Stimulated activated CD4-positive, alpha-beta T cell treated with anti-CD3 and anti-CD28 coated beads, TNF-alpha, amount 100 ng/mL, for 4 hours (primary cell): ENCODE measurements around the gene MYOM3.

Experiments
- DNase-seq, 3 experiments: peaks; one replicate each; pipeline ENCODE4 v3.0.0-alpha.2; 2020; ENCODE audit warnings: low read depth in 3 of 3

Gene MYOM3

DNA sequence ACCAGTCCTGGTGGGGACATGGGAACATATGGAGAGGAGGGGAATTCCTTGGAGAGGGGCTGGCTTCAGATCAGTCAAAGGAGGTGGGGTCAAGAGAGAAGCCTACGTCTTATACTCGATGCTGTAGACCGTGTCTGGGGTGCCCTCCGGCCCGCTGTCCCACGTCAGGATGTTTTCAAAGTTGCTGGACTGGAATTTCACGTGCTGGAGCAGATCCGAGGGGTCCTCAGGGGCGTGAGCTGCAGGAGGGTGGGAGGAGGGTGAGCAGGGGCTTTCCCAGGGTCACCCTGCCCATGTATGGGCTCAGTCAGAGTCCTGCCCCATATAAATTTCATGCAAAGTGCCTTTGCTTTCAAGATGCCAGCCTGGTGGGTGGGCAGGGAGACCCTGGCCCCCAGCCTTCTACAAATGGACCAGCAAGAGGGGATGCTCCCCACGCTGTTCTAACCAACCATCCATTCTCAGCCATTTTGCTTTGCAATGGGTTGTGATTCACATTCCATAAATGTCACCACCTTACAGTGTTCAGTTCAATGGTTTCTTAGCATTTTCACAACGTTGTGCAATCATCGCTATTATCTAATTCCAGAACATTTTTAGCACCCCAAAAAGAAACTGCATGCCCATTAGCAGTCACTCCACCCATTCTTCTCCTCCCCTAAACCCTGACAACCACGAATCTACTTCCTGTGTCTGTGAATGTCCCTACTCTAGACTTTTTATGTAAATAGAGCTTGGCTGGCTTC lies 26.7 kb upstream of the MYOM3 start:
- no peak for DNase-seq

- no peak for DNase-seq
These were observed 25.1 kb upstream of the MYOM3 start for GRCh38 chr1:24136956-24137539.

DNA sequence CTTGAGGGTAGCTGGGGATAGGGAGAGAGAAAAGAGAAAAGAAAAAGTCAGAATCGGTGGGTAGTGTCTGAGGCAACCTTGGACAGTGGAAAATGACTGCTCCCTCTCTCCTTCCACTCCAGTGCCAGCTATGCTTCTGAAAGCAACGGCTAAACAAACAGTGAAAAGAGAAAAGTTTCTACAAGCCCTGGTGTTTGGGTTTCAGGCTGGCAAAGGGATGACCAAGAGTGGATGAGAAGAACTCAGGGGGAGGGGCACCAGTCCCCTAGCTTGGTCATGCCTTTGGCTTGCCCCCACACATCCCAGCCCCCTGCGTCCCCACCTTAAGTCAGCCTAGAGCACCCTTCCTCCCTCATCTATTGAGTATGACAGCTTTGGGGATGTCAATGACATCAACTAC lies 22.4 kb upstream of the MYOM3 start:
- no peak for DNase-seq

DNA sequence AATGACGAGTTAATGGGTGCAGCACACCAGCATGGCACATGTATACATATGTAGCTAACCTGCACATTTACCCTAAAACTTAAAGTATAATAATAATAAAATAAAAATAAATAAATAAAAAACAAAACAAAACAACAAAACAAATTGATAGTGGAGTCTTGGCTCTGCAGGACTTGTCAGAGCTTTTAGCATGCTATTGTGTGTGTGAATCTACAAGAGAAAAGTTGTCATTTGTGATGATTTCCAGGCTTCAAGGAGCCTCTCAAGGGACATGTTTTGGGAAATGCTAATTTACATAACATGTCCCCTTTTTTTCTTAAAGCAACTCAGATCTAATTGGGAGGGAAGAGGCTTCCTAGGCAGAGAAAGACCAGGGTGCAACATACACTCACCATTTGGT lies 21.9 kb upstream of the MYOM3 start:
- no peak for DNase-seq

- no peak for DNase-seq
These were observed 18.4 kb upstream of the MYOM3 start for GRCh38 chr1:24130385-24130784.

GRCh38 chr1:24127801-24128363 lies 15.9 kb upstream of the MYOM3 start:
- DNase-seq = no peak

GRCh38 chr1:24127134-24127800 lies 15.3 kb upstream of the MYOM3 start:
- no peak for DNase-seq

DNA sequence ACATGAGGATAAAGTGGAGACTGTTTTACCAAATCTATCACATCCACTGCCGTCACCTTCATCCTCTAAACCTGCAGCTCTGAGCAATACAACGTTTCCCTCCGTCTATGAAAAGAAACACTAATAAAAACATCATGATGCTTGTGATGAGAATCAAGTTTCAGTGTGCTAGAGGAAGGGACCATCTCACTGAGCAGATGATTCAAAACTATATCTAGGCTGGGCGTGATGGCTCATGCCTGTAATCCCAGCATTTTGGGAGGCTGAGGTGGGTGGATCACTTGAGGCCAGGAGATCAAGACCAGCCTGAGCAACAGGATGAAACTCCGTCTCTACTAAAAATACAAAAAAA lies 14.7 kb upstream of the MYOM3 start:
- no peak for DNase-seq

DNA sequence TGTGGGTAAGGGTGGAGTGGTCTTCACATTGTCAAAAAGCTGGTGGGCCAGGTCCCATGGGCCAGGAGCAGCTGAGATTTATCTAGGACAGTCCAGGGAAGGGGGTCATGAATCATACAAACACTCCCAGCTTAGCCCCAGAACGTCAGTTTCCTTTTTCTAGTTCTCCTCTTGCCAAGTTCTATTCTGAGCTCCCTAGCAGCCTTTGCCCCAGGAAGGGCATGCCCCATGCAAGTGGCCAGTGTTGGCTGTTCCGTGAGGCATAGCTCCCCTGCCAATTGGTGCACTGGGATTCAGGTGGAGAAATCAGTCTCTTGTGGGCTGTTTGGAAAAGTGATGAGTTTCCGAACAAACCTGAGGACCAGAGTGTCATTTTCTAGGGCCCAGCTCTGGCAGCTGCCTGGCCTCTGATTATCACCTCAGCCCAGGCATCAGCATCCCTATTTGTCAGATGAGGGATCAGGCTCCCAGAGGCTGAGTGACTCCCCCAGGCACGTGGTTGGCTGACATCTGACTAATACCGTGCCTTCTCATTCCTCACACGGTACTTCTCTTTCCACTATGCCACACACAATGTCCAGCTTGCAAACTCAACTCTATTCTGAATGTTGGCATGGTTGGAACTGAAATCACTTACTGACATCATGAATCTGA lies 14.2 kb upstream of the MYOM3 start:
- no peak for DNase-seq

GRCh38 chr1:24125456-24125855 lies 13.5 kb upstream of the MYOM3 start:
- no peak for DNase-seq

GRCh38 chr1:24124980-24125379 lies 13.0 kb upstream of the MYOM3 start:
- no peak for DNase-seq

DNA sequence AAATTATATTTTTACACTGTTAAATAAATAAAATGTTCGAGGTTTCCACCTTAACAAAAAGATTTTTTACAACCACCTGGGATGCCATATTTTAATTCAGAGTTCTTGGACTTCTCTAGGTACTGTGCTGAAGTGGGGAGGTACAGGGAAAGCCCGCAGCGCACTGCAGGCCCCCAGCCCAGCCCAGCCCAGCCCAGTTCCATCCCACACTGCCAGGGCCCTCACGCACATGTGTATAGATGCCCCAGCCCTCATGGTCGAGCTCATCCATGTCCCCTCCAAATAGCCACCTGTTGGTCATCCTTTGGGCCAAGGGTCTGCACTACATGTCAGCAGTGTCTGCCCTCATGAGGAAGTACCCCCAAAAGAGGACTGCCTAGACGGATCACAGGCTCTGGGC lies 11.7 kb upstream of the MYOM3 start:
- no peak for DNase-seq

- DNase-seq = no peak
These were observed 10.8 kb upstream of the MYOM3 start for GRCh38 chr1:24122776-24123175.

DNA sequence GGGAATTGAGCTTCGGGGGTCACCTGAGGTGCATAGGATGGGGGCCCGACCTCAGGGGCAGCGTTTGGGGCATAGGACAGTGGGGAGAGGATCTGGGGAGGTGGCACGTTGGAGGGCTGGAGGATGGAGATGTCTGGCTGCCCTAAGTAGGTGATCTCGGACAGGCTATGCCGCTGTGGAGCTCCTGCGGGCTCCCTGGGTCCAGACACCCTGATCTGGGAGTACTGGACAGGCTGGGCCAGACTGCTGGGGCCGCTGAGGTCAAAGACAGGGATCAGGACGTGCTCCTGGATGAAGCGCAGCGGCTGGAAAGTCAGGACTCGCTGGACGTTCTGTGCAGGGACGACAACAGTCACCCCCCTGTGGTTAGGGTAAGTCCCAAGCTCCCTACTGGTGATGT lies 9.5 kb upstream of the MYOM3 start:
- no peak for DNase-seq

GRCh38 chr1:24120965-24121364 lies 9.0 kb upstream of the MYOM3 start:
- DNase-seq = no peak

- no peak for DNase-seq
These were observed 8.2 kb upstream of the MYOM3 start for GRCh38 chr1:24119859-24120756.

GRCh38 chr1:24119489-24119858 lies 7.5 kb upstream of the MYOM3 start:
- DNase-seq = no peak

- no peak for DNase-seq
These were observed 6.7 kb upstream of the MYOM3 start for GRCh38 chr1:24118410-24119242.

DNA sequence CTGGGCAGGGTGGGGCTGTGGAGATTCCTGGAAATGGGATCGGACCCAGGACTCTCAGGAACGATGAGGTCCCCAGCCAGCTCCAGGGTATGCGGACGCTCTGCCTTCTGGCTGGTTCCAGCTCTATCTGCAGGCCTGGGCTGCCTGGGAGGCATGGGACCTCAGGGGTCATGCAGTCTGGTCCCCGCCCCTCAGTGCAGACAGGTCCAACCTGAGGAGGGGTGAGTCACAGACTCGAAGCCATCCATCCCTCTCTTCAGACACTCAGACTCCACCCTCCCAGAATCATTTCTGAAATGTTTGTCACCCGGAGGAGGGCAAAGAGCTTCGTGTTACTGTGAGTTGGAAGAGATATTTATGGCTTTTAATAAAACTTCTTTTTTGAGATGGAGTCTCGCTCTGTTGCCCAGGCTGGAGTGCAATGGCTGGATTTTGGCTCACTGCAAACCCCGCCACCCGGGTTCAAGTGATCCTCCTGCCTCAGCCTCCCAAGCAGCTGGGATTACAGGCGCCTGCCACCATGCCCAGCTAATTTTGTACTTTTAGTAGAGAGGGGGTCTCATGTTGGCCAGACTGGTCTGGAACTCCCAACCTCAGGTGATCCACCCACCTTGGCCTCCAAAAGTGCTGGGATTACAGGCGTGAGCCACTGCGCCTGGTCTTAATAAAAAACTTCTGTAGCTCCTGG lies 5.9 kb upstream of the MYOM3 start:
- DNase-seq = no peak

GRCh38 chr1:24117132-24117531 lies 5.2 kb upstream of the MYOM3 start:
- DNase-seq = no peak
